Osteocyte (in vitro differentiated cells): ENCODE results near the gene LAMA1. TPM values are rescaled to one million over a fixed set of nuclear protein-coding genes. Genes with fewer than 3 reads are reported as not detected.
"Not testable (repeated sequence)": the region's sequence is repeated elsewhere in the genome, so short reads cannot be mapped to it uniquely, and the experiment has no call there.

Experiments used
- DNase-seq: peaks from one replicate; pipeline ENCODE4 v3.0.0; 2021; ENCODE audit warnings: mixed read lengths; ENCODE audit not compliant: unreplicated experiment; ENCODE audit errors: extremely low spot score
- H3K27ac Mint-ChIP-seq: one replicate; pipeline ENCODE4 v1.8.0; 2021; ENCODE audit warnings: mild to moderate bottlenecking, mixed read lengths; ENCODE audit not compliant: unreplicated experiment
- H3K27me3 Mint-ChIP-seq: one replicate; pipeline ENCODE4 v1.8.0; 2021; ENCODE audit warnings: mixed read lengths; ENCODE audit not compliant: unreplicated experiment
- H3K36me3 Mint-ChIP-seq: one replicate; pipeline ENCODE4 v1.8.0; 2021; ENCODE audit warnings: mixed read lengths; ENCODE audit not compliant: unreplicated experiment
- H3K4me1 Mint-ChIP-seq: one replicate; pipeline ENCODE4 v1.8.0; 2021; ENCODE audit warnings: mixed read lengths; ENCODE audit not compliant: unreplicated experiment
- H3K4me3 Mint-ChIP-seq: one replicate; pipeline ENCODE4 v1.8.0; 2021; ENCODE audit warnings: mild to moderate bottlenecking, moderate library complexity, mixed read lengths; ENCODE audit not compliant: unreplicated experiment
- H3K9me3 Mint-ChIP-seq: one replicate; pipeline ENCODE4 v1.8.0; 2021; ENCODE audit warnings: mixed read lengths; ENCODE audit not compliant: unreplicated experiment
- total RNA-seq: library from RNA; stranded (reverse); gene quantifications from 2 replicates; pipeline ENCODE4 v1.2.1, GENCODE V29; 2021
- TF ChIP-seq, protein P1 (sequence below): fragments of 200-600 bp; sonication (generic); IDR thresholded peaks from 2 replicates; pipeline ENCODE4 v1.5.0; 2021; ENCODE audit warnings: antibody characterized with exemption, mild to moderate bottlenecking, moderate library complexity

The LAMA1 gene
- total RNA-seq, 1 donor from 2014 or later: 0.30 TPM

GRCh38 chr18:7146067-7146466 is 28.5 kb upstream of the LAMA1 start:
- H3K27me3 Mint-ChIP-seq: peaks cover 18% of the 10 kb centered on the region

GRCh38 chr18:7144921-7145320 is 27.3 kb upstream of the LAMA1 start:
- H3K27ac Mint-ChIP-seq, H3K4me1 Mint-ChIP-seq, H3K36me3 Mint-ChIP-seq, H3K9me3 Mint-ChIP-seq, H3K4me3 Mint-ChIP-seq: not testable (repeated sequence)
- peak; percentile 80 for DNase-seq
- H3K27me3 Mint-ChIP-seq: peaks cover 21% of the 10 kb centered on the region

More at GRCh38 chr18:7146067-7146466, 28.5 kb upstream of the LAMA1 start:
- no peak overlapping the region for H3K4me3 Mint-ChIP-seq
- no peaks in the 10 kb centered on the region for H3K4me1 Mint-ChIP-seq
- no peak for DNase-seq
- H3K36me3 Mint-ChIP-seq: no peaks in the 10 kb centered on the region
- H3K9me3 Mint-ChIP-seq: no peaks in the 10 kb centered on the region
- TF ChIP-seq, protein P1, sequence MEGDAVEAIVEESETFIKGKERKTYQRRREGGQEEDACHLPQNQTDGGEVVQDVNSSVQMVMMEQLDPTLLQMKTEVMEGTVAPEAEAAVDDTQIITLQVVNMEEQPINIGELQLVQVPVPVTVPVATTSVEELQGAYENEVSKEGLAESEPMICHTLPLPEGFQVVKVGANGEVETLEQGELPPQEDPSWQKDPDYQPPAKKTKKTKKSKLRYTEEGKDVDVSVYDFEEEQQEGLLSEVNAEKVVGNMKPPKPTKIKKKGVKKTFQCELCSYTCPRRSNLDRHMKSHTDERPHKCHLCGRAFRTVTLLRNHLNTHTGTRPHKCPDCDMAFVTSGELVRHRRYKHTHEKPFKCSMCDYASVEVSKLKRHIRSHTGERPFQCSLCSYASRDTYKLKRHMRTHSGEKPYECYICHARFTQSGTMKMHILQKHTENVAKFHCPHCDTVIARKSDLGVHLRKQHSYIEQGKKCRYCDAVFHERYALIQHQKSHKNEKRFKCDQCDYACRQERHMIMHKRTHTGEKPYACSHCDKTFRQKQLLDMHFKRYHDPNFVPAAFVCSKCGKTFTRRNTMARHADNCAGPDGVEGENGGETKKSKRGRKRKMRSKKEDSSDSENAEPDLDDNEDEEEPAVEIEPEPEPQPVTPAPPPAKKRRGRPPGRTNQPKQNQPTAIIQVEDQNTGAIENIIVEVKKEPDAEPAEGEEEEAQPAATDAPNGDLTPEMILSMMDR: no peak
- no peak overlapping the region for H3K27ac Mint-ChIP-seq

DNA sequence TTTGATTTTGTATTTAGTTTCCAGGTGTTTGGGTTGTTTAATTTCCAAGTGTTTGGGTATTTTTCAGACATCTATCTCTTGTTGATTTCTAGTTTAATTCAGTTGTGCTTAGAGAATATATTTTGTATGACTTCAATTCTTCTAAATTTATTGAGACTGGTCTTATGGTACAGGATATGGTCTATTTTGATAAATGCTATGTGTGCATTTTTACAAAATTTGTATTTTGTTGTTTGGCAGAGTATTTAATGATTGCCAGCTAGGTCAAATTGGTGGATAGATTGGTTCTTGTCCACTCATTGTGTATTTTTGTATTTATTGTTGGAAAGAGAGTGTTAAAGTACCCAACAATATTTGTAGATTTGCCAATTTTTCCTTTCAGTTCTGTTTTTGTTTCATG is 23.7 kb upstream of the LAMA1 start:
- Mint-ChIP-seq H3K9me3 (no peaks in the 10 kb centered on the region), H3K4me1 (no peaks in the 10 kb centered on the region), H3K27me3 (peaks cover 21% of the 10 kb centered on the region), H3K27ac (no peak overlapping the region), H3K4me3 (no peak overlapping the region), H3K36me3 (no peaks in the 10 kb centered on the region)
- DNase-seq: no peak
- TF ChIP-seq, protein P1: no peak

DNA sequence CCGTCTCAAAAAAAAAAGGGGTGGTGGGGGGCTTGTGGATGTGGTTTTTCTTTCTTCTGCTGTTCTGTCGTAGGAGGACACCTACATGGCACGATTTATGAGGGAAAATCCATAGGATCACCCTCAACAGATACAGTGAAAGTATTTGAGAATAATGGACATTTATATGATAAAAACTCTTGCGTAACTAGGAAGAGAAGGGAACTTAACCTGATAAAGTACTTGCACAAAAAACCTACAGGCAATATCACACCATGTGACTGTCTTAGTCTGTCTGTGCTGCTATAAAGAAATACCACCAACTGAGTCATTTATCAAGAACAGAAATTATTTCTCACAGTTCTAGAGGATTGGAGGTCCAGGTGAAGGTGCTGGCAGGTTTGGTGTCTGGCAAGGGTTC is 21.8 kb upstream of the LAMA1 start:
- Mint-ChIP-seq H3K9me3 (no peaks in the 10 kb centered on the region), H3K36me3 (no peaks in the 10 kb centered on the region), H3K4me3 (no peak overlapping the region), H3K4me1 (no peaks in the 10 kb centered on the region), H3K27me3 (peaks cover 21% of the 10 kb centered on the region), H3K27ac (no peak overlapping the region)
- DNase-seq: peak; percentile 40
- TF ChIP-seq, protein P1: no peak

DNA sequence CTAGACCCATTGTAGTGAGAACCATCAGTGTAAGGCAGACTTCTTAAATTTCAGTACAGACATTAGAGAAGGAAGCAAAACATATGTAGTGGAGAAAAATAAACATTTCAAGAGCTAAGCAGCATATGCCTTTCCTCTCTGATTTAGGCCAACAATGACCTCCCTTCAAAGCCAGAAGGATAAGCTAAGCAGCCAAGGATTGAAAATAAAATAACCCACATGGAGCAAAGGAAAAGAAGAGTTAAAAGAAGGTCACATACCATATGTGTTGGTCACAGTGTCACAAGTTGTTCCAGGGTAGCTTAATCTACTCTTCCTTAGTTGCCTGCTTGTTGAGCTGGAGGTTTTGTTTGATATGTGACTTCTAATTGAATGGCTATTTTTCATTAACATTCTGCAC is 15.6 kb upstream of the LAMA1 start:
- DNase-seq: no peak
- Mint-ChIP-seq H3K36me3 (no peaks in the 10 kb centered on the region), H3K27ac (no peak overlapping the region), H3K27me3 (peaks cover 17% of the 10 kb centered on the region), H3K4me3 (no peak overlapping the region), H3K4me1 (peaks cover 10% of the 10 kb centered on the region), H3K9me3 (peaks cover 3% of the 10 kb centered on the region)
- TF ChIP-seq, protein P1: no peak
